Stomach smooth muscle (tissue), 2 donors: ENCODE measurements around the gene TRABD2A.

ENCODE experiments used
- H3K27ac ChIP-seq: one replicate; pipeline ENCODE4 v1.7.0; 2013; ENCODE audit warnings: mild to moderate bottlenecking, low read length, inconsistent platforms
- H3K27me3 ChIP-seq, 2 donors: one replicate each; pipeline ENCODE4 v1.7.0; 2013; ENCODE audit warnings: low read length in 2 of 2; ENCODE audit not compliant: insufficient read depth in 2 of 2, control insufficient read depth in 1 of 2
- H3K36me3 ChIP-seq, 2 donors: one replicate each; pipeline ENCODE4 v1.7.0; 2013; ENCODE audit warnings: low read length in 2 of 2; ENCODE audit not compliant: control insufficient read depth in 2 of 2, insufficient read depth in 2 of 2
- H3K4me1 ChIP-seq: one replicate; pipeline ENCODE4 v1.7.0; 2013; ENCODE audit warnings: low read length; ENCODE audit not compliant: control insufficient read depth, insufficient read depth
- H3K4me3 ChIP-seq, 2 donors: one replicate each; pipeline ENCODE4 v1.7.0; 2013; ENCODE audit warnings: low read length in 2 of 2
- H3K9ac ChIP-seq, 2 donors: one replicate each; pipeline ENCODE4 v1.7.0; 2013; ENCODE audit warnings: low read length in 2 of 2, mild to moderate bottlenecking in 1 of 2
- H3K9me3 ChIP-seq, 2 donors: one replicate each; pipeline ENCODE4 v1.7.0; 2013; ENCODE audit warnings: low read length in 2 of 2; ENCODE audit not compliant: control insufficient read depth in 2 of 2
- donor health status: healthy.
- donor health status: Pancreatic carcinoma.

TRABD2A gene

GRCh38 chr2:84902526-84902925, 21.6 kb upstream of the TRABD2A start:
- Histone ChIP-seq H3K4me3 (no peak overlapping the region), H3K9me3 (no peaks in the 10 kb centered on the region), H3K36me3 (no peaks in the 10 kb centered on the region), H3K9ac (no peak overlapping the region), H3K4me1 (peaks cover 16% of the 10 kb centered on the region), H3K27ac (no peak overlapping the region), H3K27me3 (no peaks in the 10 kb centered on the region)

DNA sequence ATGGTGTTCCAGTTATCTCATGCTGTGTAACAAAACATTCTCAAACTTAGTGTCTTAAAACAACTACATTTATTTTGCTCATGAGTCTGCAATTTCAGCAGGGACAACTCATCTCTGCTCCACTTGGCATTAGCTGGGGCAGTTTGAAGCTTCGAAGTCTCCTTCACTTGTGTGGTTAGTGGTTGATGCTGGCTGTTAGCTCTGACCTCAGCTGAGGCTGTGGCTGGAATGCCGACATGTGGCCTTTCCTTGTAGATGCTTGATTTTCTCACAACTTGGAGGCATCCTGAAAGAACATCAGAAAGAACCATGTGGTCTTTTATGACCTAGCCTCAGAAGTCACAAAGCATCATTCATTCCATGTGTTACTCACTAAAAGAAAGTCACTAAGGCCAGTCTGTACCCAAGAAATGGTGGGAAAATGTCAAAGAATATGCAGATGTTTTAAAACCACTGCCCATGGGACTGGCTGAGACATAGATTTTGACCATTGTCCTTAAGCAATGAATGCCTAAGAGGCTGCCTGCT, 20.8 kb upstream of the TRABD2A start:
- Histone ChIP-seq H3K4me3 (no peak overlapping the region), H3K4me1 (peaks cover 14% of the 10 kb centered on the region), H3K9me3 (no peaks in the 10 kb centered on the region)

DNA sequence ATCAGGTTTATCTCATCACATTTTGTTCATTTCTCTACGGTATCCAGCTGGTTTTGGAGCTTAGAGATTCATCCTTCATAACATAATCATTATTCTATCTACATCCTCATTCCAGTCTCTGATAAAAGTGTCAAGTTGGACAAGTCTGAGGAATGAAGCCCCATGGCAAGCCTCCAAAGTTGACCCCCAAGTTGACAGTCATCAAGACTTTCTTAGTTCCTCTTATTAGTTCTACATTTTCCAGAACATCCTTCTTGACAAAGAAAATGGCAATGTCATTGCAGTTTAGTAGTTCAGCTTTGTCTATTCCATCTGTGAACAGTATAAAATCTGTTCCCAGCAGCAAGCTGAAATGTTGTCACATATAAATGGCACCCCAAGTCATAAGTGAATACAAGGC, 20.1 kb upstream of the TRABD2A start:
- Histone ChIP-seq H3K27me3 (no peaks in the 10 kb centered on the region), H3K9me3 (no peaks in the 10 kb centered on the region), H3K4me3 (no peak overlapping the region), H3K4me1 (peaks cover 8% of the 10 kb centered on the region), H3K27ac (no peak overlapping the region), H3K36me3 (no peaks in the 10 kb centered on the region), H3K9ac (no peak overlapping the region)

More for the DNA sequence above, 20.8 kb upstream of the TRABD2A start:
- Histone ChIP-seq H3K27ac (no peak overlapping the region), H3K27me3 (no peaks in the 10 kb centered on the region), H3K36me3 (no peaks in the 10 kb centered on the region), H3K9ac (no peak overlapping the region)

DNA sequence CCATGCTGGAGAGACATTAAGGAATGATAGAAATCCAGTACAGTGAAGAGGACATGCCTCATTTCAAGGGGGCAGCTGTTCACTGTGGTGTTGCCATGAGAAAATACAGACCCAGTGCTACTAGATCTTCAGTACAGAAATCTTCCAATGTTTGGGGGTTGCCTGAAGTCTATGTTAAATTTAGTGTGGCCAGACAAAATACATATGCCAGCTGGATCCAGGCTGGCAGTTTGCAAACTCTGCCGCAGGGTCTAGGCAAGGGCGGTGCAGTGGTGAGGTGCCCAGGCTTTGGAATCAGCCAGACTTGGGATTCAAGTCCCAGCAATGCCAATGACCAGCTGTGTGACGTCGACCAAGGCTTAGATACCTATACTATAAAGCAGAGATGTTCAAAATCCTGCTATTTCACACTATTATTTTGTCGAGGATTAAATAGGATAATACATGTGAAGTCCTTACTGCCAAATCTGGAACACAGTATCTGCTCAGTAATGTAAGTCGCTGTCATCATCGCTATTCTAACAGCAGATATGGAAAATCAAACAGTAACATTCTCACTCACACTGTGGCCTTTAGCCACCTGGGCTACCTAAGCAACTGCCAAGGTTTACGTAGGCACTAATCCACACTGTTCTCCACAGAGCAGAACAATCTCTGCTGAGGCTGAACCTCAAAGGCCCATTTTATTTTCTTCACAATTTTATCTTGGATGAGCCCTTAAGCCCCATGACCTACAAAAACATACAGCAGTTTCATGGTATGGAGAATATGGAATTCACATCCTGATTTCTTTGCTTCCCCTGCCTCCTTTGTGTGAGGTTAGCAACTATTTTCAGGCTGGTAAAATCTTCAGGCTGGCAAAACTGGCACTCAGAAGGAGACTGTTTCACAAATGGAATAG, 18.7 kb upstream of the TRABD2A start:
- Histone ChIP-seq H3K27me3 (no peaks in the 10 kb centered on the region), H3K27ac (no peak overlapping the region), H3K9ac (no peak overlapping the region)

DNA sequence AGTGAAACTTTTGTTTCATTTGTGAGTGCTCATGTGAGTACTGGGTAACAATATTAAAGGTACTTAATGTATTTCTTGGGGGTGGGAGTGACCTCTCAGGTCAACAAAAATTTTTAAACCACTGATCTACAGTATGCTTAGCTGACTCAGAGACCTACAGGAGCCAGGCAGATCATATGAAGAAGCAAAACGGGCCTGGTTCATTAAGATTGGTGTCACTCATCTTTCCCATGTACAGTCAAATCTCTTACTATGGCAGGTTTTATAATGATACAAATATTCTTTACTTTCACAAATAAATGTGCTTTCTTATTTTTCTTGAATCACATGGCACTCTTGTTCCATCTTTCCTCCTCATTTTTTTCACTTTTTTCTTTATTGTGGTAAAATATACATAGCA, 16.9 kb upstream of the TRABD2A start:
- Histone ChIP-seq H3K27ac (no peak overlapping the region), H3K27me3 (no peaks in the 10 kb centered on the region), H3K4me3 (no peak overlapping the region), H3K36me3 (no peaks in the 10 kb centered on the region), H3K9me3 (no peaks in the 10 kb centered on the region), H3K4me1 (peaks cover 5% of the 10 kb centered on the region), H3K9ac (no peak overlapping the region)

More for the DNA sequence above, 18.7 kb upstream of the TRABD2A start:
- Histone ChIP-seq H3K9me3 (no peaks in the 10 kb centered on the region), H3K36me3 (no peaks in the 10 kb centered on the region), H3K4me1 (peaks cover 8% of the 10 kb centered on the region), H3K4me3 (no peak overlapping the region)

GRCh38 chr2:84896567-84896966, 15.7 kb upstream of the TRABD2A start:
- Histone ChIP-seq H3K27ac (no peak overlapping the region), H3K9me3 (no peaks in the 10 kb centered on the region), H3K27me3 (no peaks in the 10 kb centered on the region), H3K36me3 (no peaks in the 10 kb centered on the region), H3K9ac (no peak overlapping the region), H3K4me3 (no peak overlapping the region), H3K4me1 (peaks cover 5% of the 10 kb centered on the region)

DNA sequence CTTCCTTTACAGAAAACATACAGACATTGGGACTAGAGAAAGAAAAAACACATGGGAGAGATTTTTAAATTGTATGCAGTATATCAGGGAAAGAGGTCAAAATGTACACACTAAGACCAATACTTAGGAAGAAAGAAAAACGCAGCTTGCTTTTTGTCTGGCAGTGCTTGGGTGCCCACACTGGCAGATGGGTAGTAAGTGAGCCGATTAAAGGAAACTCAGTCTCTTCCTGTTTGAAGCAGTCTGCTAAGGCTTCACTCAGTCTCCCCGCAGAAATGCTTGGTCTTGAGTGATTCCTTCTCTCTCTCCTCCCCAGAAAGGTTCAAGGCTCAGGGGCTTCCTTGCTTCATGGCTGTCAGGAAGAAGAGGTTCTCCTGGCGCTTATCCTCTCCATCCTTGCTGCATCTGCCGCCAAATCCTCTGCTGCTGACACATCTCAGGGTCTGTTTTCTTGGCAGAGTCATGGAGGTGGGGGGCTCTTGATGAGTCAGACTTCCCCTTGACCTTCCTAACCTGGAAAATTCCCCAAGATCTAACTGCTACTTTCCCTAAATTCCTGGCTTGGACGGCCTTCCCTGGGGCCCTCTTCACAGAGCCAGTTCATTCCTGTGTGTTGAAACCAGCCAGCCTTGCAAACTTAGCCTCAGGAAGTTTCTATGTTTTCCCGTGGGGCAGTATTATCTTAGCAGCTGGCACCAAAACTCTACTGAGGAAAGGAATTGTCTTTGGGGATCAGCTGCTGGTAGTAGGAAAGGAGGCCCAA, 14.1 kb upstream of the TRABD2A start:
- Histone ChIP-seq H3K27ac (no peak overlapping the region), H3K27me3 (no peaks in the 10 kb centered on the region), H3K36me3 (no peaks in the 10 kb centered on the region), H3K9me3 (no peaks in the 10 kb centered on the region), H3K9ac (no peak overlapping the region), H3K4me3 (no peak overlapping the region), H3K4me1 (peaks cover 5% of the 10 kb centered on the region)

GRCh38 chr2:84894131-84894586, 13.3 kb upstream of the TRABD2A start:
- Histone ChIP-seq H3K4me3 (no peak overlapping the region), H3K4me1 (peaks cover 7% of the 10 kb centered on the region), H3K9me3 (no peaks in the 10 kb centered on the region), H3K27me3 (no peaks in the 10 kb centered on the region), H3K27ac (no peak overlapping the region), H3K36me3 (no peaks in the 10 kb centered on the region), H3K9ac (no peak overlapping the region)

DNA sequence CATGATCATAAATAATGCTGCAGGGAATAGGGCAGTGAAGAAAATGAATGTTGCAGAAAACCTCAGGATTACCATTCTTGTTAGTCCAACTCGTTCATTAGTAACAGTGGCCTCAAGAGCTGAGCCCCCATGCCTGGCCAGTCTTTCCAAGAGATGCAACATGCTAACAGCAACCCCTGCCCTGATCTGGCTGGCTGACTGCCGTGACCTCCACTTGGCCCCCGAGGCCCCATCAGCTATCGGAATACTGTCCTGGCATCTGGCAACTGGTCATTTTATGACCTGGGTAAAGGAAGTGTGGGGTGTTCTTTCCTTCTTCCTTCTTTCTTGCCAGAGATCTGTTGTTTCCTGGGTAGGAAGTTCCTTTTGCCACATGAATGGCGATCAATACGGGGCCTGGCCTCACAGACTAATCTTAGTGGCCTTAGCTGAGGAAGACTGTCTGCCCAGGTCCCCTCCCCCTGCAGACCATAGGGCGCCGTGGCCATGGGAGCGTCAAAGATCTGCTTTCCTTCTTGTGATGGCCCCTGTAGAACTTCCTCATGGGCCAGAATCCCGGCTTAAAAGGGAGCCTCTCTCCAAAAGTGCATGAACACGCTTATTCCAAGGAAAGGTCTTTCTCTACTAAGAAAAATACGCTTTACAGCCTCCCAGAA, 10.6 kb upstream of the TRABD2A start:
- H3K4me1 ChIP-seq: peaks cover 11% of the 10 kb centered on the region
- H3K27ac ChIP-seq: no peak overlapping the region
- H3K36me3 ChIP-seq: no peaks in the 10 kb centered on the region
- H3K4me3 ChIP-seq: no peak overlapping the region
- H3K9ac ChIP-seq: no peak overlapping the region
- no peaks in the 10 kb centered on the region for H3K27me3 ChIP-seq
- no peaks in the 10 kb centered on the region for H3K9me3 ChIP-seq

GRCh38 chr2:84889332-84889731, 8.4 kb upstream of the TRABD2A start:
- Histone ChIP-seq H3K9ac (no peak overlapping the region), H3K4me1 (peaks cover 11% of the 10 kb centered on the region), H3K4me3 (peak overlapping the region in 1 of 2 donors; percentile 55), H3K27me3 (peaks cover 6 to 7% of the 10 kb centered on the region in 2 donors), H3K36me3 (no peaks in the 10 kb centered on the region), H3K9me3 (no peaks in the 10 kb centered on the region), H3K27ac (peak overlapping the region; percentile 24)
